ENCODE results near the gene DYNC1I1. TPM values are rescaled to one million over a fixed set of nuclear protein-coding genes. Genes with fewer than 3 reads are reported as not detected.

Gene DYNC1I1
- total RNA-seq, 1 donor from 2014 or later, result 3.9 TPM

DNA sequence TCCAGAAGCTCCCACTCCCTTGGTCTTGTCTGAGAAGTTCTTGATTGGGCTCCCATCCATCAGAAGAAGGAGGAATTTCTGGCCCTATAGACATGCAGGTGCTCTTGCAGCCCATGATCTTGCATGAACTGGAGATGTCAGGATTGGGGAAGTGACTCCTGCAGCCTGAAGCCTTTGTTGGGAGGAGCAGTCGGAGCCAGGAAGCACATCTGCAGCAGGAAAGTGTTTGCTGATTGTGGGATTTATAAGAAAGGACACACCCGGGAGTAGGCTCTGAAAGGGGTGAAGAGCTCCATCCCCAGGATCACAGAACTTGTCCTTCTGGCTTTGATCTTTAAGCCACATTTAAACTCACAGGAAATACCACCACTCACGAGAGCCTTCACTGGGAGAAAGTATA lies 185.2 kb downstream of the DYNC1I1 start:
- DNase-seq (ENCODE audit: low read depth, low spot score), result no peak

DNA sequence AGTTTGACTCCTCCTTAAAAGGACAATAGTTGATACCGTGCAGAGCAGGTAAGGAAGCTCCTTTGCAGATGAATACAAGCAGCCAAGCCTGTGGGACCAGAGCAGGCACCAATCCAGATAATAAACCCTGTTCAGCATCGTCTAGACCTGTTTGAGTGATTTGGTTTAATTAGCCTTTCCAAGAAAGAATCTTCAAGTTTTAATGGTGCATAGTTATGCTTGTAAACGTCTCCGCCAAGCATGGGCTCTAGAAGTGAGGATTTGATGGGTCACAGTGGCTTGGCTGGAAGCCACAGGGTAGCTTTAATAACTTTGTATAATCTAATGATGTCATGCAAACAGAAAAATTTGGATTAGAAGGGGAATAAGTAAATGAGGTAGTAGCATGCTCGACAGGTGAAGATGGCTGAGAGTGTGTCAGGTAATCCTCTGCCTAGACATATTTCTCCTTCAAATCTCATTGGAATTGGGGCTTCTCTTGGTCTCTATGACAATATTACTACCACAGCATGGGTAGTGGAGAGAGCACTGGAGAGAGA lies 188.4 kb downstream of the DYNC1I1 start:
- DNase-seq (ENCODE audit: low read depth, low spot score), result no peak

DNA sequence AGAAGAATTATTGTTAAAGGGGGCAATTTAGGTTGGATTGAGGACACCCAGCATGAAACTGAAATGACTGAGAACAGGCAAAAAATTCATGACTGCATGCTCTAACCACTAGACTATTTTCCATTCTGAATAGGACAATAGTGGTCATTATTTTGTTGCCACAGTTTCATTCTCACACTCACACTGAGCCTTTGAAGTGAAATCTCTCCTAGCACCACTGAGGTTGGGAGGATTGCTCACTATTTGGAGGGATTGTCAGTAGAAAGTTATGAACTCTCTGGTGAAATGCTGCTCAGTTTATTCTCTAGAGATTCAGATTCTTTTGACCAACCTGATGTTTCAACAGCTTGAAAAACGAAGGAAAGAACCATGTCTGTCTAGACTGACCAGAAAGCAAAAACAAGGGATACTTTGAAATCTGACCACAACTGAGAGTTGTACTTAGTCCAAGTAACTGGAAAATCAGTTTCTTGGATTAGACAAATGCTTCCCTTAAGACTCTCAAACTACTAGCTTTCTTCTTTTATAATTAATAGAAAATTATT lies 191.2 kb downstream of the DYNC1I1 start:
- DNase-seq (ENCODE audit: low read depth, low spot score), result no peak

DNA sequence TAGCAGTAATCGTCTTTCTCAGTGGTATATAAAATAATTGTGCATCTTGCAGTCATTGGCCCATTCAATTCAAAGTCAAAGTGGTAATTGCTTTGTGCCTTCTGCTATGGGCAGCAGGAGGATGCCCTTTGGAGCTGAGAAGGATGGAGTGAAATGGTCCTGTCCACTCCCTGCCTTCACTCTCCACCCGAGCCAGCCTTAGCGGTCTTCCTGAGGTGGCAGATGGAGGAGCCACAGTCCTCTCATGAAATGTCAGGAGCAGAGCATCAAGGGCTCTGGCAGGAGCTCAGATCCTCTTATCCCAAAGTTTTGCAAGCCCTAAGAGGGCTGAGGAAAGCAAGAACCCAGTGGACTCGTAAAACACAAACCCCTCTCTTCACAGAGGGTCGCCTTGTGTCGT lies 199.4 kb downstream of the DYNC1I1 start:
- DNase-seq (ENCODE audit: low read depth, low spot score), result no peak

DNA sequence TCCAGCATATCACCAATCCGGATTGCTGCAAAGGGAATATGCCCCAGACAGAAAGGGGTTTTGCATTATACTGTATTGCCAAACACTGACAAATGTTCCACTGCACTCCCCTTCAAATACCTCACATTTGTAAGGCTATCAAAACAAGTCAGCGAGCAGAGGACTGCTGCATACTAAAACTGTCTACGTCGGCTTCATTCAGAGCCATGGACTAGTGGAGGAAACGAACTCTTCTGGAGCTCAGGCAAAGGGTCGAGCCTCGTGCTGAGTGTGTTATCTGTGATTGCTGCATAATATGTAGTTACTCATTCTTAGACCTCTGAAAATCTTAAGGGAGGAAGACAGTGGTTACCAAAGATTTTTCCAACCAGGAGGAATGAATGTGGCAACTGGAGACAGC lies 200.2 kb downstream of the DYNC1I1 start:
- no peak for DNase-seq (ENCODE audit: low read depth, low spot score)

DNA sequence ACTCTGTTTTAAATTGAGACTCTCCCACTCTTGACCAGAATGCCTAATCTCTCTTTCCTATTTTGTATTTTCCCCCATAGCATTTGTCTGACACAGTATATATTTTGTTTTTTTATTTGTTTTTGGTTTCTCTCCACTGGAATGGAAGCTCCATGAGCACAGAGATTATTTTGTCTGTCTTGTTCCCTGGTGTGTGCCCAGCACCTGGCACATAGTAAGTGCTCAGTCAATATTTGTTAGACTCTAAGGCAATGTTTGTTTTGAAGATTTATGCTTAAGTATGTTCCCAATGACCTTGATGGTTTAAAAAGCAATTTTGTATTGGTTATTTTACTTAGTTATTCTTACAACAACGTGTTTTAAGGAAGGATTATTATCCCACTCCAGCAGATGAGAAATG lies 201.8 kb downstream of the DYNC1I1 start:
- DNase-seq (ENCODE audit: low read depth, low spot score), result no peak

DNA sequence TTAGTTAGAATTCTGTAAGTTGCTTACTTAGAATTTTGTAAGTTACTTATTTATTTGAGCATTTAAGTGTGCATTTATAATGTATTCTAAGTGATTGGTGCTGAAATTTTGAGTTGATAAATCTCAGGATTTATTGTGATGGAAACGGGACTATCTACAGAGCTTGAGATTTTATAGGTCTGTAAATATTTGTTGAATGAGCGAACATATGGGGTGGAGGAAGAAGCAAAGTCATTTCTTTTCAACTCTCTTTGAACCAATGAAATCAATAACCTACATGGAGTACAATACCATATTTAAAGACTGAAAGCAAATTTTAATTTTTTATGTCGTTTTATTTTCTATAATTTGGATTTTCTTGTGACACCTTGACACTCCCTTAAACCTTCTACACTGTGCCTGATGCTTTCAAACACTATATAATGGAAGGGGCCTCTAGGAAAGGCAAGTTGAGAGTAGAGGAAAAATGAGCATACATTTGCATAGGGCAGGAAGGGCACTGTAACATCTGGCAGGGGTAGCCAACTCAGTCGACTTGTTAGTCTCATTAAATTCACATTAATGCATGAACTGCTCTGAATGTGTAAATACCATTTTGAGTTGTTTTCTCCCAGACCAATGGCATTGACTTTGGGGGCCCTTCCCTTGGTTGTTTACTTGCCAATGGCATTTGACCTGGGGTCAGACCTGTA lies 204.2 kb downstream of the DYNC1I1 start:
- DNase-seq (ENCODE audit: low read depth, low spot score), result no peak

DNA sequence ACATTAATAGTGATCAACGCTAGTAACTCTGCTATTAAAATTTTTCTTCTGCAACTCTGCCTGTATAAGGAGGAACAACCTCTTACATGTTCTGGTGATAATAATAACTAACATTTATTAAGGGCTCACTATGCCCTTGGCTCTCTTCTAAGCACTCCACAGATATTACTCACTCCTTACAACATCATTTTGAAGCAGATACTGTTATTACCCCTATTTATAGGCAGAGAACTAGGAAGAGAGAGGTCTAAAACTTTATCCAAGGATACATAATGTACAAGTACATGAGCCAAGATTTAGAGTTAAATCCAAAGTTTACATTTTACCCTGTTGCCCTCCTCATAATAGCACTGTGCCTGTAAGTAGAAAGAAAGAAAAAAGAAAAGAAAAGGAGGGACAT lies 205.6 kb downstream of the DYNC1I1 start:
- no peak for DNase-seq (ENCODE audit: low read depth, low spot score)

DNA sequence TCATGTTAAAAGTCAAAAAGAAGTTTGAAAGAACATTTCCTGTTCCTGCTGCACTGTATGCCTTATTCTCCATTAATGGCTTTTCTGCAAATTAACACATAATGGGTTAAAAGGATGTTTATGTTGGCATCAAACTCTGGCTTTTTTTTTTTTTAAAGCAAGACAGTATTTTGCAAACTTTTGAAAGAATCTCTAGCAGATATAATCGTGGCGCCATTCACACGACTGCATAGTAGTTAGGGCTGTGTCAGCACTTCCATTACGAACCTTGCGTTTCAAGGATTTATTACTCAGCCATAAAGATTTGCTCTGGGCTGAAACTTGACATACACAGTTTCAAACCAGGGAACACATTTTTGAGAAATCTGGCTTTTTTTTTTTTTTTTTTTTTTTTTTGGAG lies 207.8 kb downstream of the DYNC1I1 start:
- no peak for DNase-seq (ENCODE audit: low read depth, low spot score)

DNA sequence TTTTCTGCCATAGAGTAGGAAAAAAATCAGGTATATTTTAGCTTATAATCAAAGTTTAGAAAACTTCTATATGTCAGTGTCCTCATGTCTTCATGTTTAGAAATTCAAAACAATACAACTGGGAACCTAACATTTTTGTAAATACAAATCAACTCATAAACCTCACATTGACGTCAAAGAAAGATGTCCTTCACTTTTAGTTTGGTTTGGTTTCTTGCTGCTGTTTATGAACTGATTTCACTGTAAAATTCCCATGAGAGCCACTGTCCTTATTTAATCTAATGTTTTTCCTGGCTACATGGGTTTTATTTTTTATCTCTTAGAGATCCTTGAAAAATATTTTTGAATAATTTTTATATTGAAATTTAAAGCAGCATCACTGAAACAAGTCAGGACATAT lies 208.4 kb downstream of the DYNC1I1 start:
- DNase-seq (ENCODE audit: low read depth, low spot score), result no peak

DNA sequence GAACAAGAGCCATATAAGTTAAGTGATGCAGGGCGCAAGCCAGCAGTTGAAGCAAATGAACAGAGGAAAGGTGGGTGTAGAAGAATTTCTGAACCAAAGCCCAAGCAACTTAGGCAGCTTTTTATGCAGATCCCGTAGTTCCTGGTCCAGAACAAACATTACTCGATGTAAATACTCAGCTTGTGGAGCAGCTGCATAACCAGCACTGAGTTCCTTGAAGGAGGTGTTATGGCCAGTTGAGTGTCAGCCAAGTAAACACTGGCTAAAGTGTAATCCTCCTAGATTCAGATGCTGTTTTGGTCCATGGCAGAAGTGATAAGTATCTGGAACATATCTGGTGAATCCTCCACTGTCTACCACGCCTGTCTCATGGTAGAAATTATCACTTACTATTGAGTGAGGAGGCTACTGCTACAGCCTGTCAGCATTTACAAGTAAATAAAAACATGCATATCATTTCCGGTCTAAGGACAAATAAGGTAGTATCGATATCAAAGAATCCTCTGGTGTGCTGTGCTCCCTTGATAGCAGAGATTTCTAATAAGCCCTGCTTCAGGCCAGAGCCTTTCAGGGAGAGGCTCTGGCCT lies 213.9 kb downstream of the DYNC1I1 start:
- no peak for DNase-seq (ENCODE audit: low read depth, low spot score)

DNA sequence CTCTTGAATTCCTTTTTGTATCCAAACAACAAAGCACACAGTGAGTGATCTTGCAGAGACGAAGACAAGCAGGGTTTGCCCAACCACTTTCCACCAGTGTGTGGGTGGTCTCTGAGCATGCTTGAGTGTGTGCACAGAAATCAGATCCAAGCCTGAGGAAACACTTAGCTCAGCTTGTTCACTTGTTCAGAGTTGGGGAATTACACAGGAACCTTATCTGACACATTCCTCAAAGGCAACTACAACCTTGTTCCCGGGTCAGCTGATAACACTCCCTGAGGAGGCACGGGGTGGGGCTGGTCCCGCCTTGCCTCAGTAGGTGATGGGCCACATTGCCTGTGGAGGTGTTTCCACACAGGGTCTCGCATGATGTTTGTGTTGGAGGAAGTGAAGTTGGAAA lies 216.9 kb downstream of the DYNC1I1 start:
- no peak for DNase-seq (ENCODE audit: low read depth, low spot score)

DNA sequence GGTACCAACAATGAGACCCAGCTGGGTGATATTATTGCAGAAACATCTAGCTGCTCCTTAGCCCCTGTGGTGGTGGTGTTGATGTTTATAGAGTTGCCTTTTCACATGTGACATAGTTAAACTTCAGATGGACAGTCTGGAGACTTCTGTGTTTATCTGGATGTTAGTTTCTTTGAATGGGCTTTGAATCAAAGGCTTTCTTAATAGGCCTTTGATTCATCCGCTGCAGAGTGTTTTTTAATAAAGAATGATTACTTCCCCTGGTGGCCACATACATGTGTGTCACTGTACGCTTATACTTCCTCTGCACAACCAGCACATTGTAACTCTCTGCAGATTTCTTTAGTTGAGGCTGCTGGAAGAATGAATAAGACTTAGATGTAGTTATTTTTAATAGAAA lies 221.0 kb downstream of the DYNC1I1 start:
- no peak for DNase-seq (ENCODE audit: low read depth, low spot score)

DNA sequence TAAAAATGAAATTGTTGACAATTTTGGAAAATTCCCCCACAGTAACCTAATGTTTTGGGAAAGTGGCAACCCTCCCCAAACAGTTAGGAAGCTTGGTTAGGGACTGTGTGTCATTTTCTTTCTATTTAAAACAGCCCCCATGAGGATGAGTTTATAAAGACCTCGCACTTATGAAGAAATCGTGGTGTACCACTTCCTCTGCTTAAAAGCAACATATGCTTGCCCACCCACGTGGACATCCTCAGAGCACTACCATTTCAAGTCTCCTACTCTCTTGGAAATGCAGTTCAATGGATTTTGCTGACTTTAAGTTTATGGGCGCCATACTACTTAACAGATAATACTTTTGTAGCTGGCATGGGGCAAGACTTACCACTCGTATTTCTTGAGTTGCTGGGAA lies 223.8 kb downstream of the DYNC1I1 start:
- DNase-seq (ENCODE audit: low read depth, low spot score), result no peak

DNA sequence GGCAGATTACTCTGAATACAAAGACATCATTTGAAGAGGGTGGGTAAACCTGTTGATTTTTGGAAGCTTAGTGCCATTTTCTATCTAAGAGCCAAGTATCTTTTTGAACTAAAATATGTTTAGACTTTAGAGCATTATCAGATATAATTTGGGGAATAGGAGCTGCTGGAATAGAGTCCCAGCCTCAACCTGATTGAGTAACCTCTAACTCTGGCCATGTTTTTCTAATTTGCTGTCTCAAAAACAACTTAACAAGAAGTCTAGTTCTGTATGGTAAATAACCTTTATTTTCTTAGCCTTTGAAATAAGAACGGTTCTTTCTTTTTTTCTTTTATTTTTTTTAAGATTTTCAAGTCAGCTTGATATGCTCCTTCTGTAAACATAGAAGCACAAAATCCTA lies 224.5 kb downstream of the DYNC1I1 start:
- DNase-seq (ENCODE audit: low read depth, low spot score), result no peak

DNA sequence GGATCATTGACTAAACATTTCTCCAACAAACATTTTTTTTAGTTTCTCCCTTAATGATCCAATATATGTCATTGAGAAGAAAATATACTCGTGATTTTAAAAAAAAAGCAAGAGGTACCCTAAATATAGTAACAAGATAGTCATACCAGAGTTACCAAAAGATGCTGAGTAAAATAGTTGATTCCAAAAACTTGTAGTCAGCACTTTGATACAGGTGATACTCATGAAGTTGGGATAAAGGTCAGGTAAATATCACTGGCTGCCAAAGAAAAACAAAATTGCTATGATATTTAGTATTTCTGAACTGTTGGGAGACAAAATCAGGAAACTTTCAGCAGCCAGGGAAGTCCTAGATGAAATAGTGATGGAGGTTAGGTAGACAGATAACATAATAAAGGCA lies 225.3 kb downstream of the DYNC1I1 start:
- DNase-seq (ENCODE audit: low read depth, low spot score), result no peak

DNA sequence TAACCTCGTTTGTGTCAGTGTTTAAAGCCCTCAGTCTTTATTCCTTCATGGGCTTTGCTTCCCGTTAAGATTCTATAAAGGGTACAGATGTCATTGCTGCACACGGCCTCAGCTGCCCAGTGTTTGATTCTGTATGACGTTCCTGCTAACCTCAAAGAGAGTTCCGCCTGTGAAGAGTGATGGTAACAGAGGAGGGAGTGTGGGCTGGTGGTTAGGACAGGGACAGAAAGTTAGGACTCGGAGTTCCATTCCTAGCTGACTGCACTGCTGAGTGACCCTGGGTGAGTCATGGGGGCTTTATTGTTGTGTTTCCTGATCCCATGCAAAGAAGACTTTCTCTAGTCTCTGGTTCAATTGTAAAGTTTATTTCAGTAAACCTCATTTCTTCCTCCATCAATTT lies 227.1 kb downstream of the DYNC1I1 start:
- DNase-seq (ENCODE audit: low read depth, low spot score), result no peak

DNA sequence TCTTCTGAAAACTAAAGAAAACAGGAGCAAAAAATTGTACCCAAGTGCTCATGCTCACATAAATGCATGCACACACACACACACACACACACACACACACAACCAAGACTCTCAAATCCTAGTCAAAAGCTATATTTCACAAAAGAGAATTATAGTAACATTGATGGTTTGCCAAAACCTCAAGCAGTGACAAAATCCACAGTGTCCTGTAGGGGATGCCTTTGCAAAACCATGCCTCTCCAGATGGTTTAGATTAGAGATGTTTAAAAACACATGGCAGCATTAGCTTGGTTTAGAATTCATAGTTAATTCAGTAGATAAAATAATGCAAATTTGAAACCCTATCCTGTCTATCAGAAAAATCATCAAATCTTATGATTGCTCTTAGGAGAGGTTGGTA lies 232.2 kb downstream of the DYNC1I1 start:
- DNase-seq (ENCODE audit: low read depth, low spot score), result no peak

DNA sequence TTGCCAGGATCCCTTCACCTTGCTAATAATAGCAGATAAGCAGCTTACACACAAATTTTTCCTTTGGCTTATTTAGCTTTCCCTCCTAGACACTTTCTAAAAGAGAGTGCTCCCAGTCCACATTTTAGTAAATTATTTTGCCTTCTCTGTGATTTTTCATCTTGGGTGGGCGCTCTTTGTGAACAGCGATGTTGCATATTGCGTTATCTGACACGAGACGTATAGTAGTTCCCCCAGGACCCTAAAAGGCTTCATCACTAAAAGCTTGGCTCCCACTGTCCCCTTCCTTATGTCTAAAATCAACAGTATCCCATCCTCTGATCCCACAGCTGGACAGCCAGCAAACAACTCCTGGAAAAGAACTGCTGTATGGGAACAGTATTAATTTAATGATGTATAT lies 232.9 kb downstream of the DYNC1I1 start:
- no peak for DNase-seq (ENCODE audit: low read depth, low spot score)

DNA sequence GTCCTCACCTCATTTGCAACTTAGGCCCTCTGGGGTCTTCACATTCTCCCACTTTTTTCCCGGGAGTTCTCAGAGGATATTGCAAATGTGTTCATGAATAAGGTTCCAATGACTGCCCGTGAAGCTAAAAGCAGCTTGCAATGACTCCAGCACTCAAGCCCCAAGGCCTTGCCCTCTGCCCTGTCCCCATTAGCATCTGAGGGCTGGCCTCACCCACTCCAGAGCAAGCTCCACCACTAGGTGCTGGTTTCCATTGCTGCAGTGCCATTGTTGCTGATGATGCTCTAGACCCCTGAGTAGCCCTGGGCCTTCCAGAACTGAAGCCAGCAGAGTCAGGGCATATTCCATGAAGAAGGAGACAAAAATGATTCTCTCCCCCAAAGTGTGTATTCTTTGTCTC lies 236.8 kb downstream of the DYNC1I1 start:
- DNase-seq (ENCODE audit: low read depth, low spot score), result no peak

DNA sequence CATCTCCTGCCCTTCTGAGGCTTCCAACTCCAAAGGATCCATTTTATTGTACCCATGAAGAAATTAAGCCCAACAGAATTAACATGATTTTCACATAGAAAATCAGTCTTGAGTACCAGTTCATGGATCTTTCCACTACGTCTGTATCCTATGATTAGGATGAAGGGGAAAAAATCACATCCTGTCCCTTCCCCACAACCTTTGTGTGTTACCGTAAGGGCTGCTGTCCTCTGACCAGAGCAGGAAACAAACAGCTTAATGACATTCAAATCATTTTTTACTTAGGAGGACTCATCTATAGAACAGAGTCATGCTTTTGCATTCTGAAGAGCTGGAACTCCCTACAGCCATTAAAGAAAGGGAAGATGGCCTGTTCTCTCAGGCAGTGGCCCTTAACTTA lies 241.5 kb downstream of the DYNC1I1 start:
- DNase-seq (ENCODE audit: low read depth, low spot score), result no peak

DNA sequence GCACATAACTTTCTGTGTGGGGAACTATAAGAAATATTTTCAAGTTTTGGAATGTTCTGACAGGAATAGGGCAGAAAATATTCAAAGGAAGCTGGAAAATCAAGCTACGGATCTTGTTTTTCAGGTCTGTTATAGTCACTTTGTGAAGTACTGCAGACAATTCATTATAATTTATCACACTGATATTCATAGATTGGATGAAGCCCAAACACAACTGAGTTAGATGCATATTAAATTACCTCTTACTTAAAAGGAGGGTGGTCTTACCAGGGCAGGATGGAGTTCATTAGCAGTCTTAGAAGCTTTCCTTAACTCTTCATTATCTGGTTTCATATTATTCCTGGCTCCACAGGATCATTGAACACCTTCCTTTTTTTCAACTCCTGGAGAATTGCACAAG lies 242.3 kb downstream of the DYNC1I1 start:
- DNase-seq (ENCODE audit: low read depth, low spot score), result no peak

DNA sequence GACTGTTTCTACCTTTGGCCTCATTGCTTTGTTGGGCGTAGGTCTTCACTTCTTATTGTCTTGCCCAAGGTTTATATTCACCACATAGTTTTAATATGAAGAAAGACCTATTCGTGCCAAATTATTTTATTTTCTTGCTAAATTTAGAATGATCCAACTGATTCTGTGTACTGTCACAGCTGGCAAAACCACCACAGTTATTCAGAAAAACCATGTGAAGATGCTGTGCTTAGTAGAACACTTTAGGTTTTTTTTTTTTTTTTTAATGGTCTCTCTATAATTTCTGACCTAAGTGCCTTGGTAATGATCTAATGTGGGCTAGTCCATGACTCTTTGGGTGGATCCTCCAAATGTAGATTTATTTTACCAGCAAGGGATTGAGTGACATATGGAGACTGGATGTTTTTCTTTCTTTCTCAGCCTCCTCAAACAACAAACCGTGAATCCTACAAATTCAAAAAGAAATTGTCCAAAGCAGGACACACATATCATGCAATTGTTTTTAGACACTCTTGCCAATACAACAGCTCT lies 243.8 kb downstream of the DYNC1I1 start:
- DNase-seq (ENCODE audit: low read depth, low spot score), result no peak
